ENCODE results near the gene HHAT. TPM values are rescaled to one million over a fixed set of nuclear protein-coding genes. Genes with fewer than 3 reads are reported as not detected.

Gene HHAT
- total RNA-seq, 1 donor from 2014 or later: 11.4 TPM

DNA sequence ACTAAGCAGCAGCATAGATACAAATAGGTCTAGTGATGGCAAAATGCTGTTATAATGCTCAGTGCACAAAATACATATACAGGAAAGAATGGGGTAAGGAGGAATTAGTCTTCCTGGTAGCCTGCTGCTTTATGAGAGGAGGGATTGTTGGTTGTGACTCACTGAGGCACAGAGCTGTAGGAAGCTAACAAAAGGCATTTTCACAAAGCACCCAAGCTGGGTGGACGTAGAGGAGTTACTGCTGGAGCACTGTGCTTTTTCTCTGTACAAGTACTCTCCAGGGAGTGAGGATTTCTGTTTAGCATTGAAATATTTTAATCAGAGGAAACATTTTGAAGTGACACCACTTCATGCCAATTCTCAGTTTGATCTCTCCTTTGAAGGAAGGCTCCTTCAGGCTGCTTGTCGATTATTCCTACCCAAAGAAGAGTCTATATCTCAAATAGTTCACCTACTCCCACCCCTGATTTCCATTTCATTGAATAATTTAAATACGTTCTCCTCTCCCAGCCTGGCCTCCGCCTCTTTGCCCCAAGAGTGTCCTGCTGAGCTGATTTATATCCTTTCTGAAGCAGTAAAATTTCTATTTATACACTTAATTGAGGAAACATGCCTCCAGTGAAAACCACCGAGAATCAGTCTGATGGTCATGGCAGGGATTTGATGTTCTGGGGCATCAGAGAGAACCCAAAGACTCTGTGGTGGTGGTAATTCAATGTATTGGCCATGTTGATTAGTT lies 271.9 kb downstream of the HHAT start:
- Histone ChIP-seq H3K27me3 (ENCODE audit: insufficient read depth, low read length) (no peaks in the 10 kb centered on the region), H3K4me2 (ENCODE audit: low read length) (no peak overlapping the region), H3K36me3 (ENCODE audit: insufficient read depth, low read length) (no peaks in the 10 kb centered on the region), H3K9me3 (ENCODE audit: insufficient read depth, low read depth, low read length) (no peaks in the 10 kb centered on the region), H3K4me3 (ENCODE audit: insufficient read depth, low read depth, low read length) (no peak overlapping the region), H2AFZ (ENCODE audit: low read depth, low read length) (no peak overlapping the region), H3K27ac (ENCODE audit: low read depth, low read length) (no peak overlapping the region), H3K4me1 (ENCODE audit: insufficient read depth, low read length) (peaks cover 19% of the 10 kb centered on the region), H3K9ac (ENCODE audit: low read length) (no peak overlapping the region), H3K79me2 (ENCODE audit: insufficient read depth, low read length) (no peaks in the 10 kb centered on the region), H4K20me1 (ENCODE audit: insufficient read depth, low read length) (no peaks in the 10 kb centered on the region)
- TF ChIP-seq, protein P1, sequence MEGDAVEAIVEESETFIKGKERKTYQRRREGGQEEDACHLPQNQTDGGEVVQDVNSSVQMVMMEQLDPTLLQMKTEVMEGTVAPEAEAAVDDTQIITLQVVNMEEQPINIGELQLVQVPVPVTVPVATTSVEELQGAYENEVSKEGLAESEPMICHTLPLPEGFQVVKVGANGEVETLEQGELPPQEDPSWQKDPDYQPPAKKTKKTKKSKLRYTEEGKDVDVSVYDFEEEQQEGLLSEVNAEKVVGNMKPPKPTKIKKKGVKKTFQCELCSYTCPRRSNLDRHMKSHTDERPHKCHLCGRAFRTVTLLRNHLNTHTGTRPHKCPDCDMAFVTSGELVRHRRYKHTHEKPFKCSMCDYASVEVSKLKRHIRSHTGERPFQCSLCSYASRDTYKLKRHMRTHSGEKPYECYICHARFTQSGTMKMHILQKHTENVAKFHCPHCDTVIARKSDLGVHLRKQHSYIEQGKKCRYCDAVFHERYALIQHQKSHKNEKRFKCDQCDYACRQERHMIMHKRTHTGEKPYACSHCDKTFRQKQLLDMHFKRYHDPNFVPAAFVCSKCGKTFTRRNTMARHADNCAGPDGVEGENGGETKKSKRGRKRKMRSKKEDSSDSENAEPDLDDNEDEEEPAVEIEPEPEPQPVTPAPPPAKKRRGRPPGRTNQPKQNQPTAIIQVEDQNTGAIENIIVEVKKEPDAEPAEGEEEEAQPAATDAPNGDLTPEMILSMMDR (IDR thresholded peaks at IDR 0.05; ENCODE audit: insufficient read depth, low read depth, low read length): no peak
- no peak for TF ChIP-seq EZH2 (IDR thresholded peaks at IDR 0.05; ENCODE audit: insufficient read depth, low read length)
- no peak for FAIRE-seq
- Mint-ChIP-seq H3K4me1 (ENCODE audit: low read depth, unreplicated experiment) (peaks cover 43% of the 10 kb centered on the region), H3K9me3 (ENCODE audit: unreplicated experiment) (no peaks in the 10 kb centered on the region), H3K27ac (ENCODE audit: unreplicated experiment) (peak overlapping the region; percentile 56), H3K36me3 (ENCODE audit: low read depth, unreplicated experiment) (peaks cover 2% of the 10 kb centered on the region), H3K4me3 (ENCODE audit: unreplicated experiment) (no peak overlapping the region), H3K27me3 (ENCODE audit: low read depth, unreplicated experiment) (no peaks in the 10 kb centered on the region)
- DNase-seq (ENCODE audit: low read depth): peak; percentile 19

DNA sequence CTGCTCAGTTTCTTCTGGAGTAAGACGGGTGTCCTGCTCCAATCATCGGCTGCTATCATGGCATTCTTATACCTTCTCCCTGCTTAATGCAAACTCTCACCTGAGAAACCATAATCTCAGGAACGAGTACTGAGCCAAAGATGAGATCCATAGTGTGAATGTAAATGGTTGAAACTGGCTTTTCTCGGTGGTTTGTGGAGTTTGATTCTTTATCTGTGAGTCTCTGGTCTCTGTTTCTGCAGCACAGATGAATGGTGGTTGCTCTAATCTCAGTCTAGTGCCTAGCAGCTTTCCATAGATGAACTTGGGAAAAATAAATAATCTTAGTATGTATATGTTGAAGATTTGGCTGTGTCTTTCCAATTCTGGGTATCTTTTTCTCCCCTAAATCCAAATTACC lies 274.4 kb downstream of the HHAT start:
- Mint-ChIP-seq H3K4me1 (ENCODE audit: low read depth, unreplicated experiment) (peaks cover 27% of the 10 kb centered on the region), H3K27me3 (ENCODE audit: low read depth, unreplicated experiment) (no peaks in the 10 kb centered on the region), H3K27ac (ENCODE audit: unreplicated experiment) (no peak overlapping the region), H3K36me3 (ENCODE audit: low read depth, unreplicated experiment) (peaks cover 9% of the 10 kb centered on the region), H3K9me3 (ENCODE audit: unreplicated experiment) (no peaks in the 10 kb centered on the region), H3K4me3 (ENCODE audit: unreplicated experiment) (no peak overlapping the region)
- H2AFZ ChIP-seq (ENCODE audit: low read depth, low read length): no peak overlapping the region
- no peak overlapping the region for H3K4me2 ChIP-seq (ENCODE audit: low read length)
- H3K36me3 ChIP-seq (ENCODE audit: insufficient read depth, low read length): no peaks in the 10 kb centered on the region
- no peaks in the 10 kb centered on the region for H4K20me1 ChIP-seq (ENCODE audit: insufficient read depth, low read length)
- H3K4me3 ChIP-seq (ENCODE audit: insufficient read depth, low read depth, low read length): no peak overlapping the region
- H3K27me3 ChIP-seq (ENCODE audit: insufficient read depth, low read length): no peaks in the 10 kb centered on the region
- FAIRE-seq (no peak), DNase-seq (ENCODE audit: low read depth) (no peak)
- peaks cover 7% of the 10 kb centered on the region for H3K4me1 ChIP-seq (ENCODE audit: insufficient read depth, low read length)
- H3K9ac ChIP-seq (ENCODE audit: low read length): no peak overlapping the region
- H3K9me3 ChIP-seq (ENCODE audit: insufficient read depth, low read depth, low read length): no peaks in the 10 kb centered on the region
- TF ChIP-seq, protein P1 (IDR thresholded peaks at IDR 0.05; ENCODE audit: insufficient read depth, low read depth, low read length): no peak
- TF ChIP-seq EZH2 (IDR thresholded peaks at IDR 0.05; ENCODE audit: insufficient read depth, low read length): no peak
- H3K79me2 ChIP-seq (ENCODE audit: insufficient read depth, low read length): no peaks in the 10 kb centered on the region
- H3K27ac ChIP-seq (ENCODE audit: low read depth, low read length): no peak overlapping the region

DNA sequence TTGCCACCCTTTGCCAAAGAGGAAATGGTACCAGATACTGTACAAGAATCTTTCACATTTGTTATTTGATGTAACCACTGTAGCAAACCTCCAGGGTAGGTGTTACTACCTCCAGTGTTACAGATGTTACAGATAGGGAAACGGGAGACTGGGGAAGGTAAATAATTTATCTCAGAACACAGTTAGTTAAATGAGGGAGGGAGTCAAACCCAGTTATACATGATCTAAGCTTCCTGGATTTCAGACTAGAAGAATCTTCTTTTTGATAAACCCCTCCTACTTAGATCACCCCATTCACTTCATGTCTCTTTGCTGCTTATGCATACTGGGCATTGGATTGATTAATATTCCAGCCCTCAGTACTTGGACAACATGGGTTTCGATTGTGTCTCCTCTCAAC lies 276.4 kb downstream of the HHAT start:
- DNase-seq (ENCODE audit: low read depth) (no peak), FAIRE-seq (no peak)
- Histone ChIP-seq H3K4me1 (ENCODE audit: insufficient read depth, low read length) (no peaks in the 10 kb centered on the region), H2AFZ (ENCODE audit: low read depth, low read length) (no peak overlapping the region), H4K20me1 (ENCODE audit: insufficient read depth, low read length) (no peaks in the 10 kb centered on the region), H3K9ac (ENCODE audit: low read length) (no peak overlapping the region), H3K79me2 (ENCODE audit: insufficient read depth, low read length) (no peaks in the 10 kb centered on the region), H3K36me3 (ENCODE audit: insufficient read depth, low read length) (no peaks in the 10 kb centered on the region), H3K9me3 (ENCODE audit: insufficient read depth, low read depth, low read length) (no peaks in the 10 kb centered on the region), H3K27ac (ENCODE audit: low read depth, low read length) (no peak overlapping the region), H3K27me3 (ENCODE audit: insufficient read depth, low read length) (no peaks in the 10 kb centered on the region), H3K4me3 (ENCODE audit: insufficient read depth, low read depth, low read length) (no peak overlapping the region), H3K4me2 (ENCODE audit: low read length) (no peak overlapping the region)
- H3K9me3 Mint-ChIP-seq (ENCODE audit: unreplicated experiment): no peaks in the 10 kb centered on the region
- H3K27ac Mint-ChIP-seq (ENCODE audit: unreplicated experiment): no peak overlapping the region
- H3K27me3 Mint-ChIP-seq (ENCODE audit: low read depth, unreplicated experiment): no peaks in the 10 kb centered on the region
- no peak for TF ChIP-seq EZH2 (IDR thresholded peaks at IDR 0.05; ENCODE audit: insufficient read depth, low read length)
- TF ChIP-seq, protein P1 (IDR thresholded peaks at IDR 0.05; ENCODE audit: insufficient read depth, low read depth, low read length): no peak
- peaks cover 13% of the 10 kb centered on the region for H3K36me3 Mint-ChIP-seq (ENCODE audit: low read depth, unreplicated experiment)
- H3K4me3 Mint-ChIP-seq (ENCODE audit: unreplicated experiment): no peak overlapping the region
- peaks cover 9% of the 10 kb centered on the region for H3K4me1 Mint-ChIP-seq (ENCODE audit: low read depth, unreplicated experiment)
